Measurements from ENCODE around the gene TUB.

DNA sequence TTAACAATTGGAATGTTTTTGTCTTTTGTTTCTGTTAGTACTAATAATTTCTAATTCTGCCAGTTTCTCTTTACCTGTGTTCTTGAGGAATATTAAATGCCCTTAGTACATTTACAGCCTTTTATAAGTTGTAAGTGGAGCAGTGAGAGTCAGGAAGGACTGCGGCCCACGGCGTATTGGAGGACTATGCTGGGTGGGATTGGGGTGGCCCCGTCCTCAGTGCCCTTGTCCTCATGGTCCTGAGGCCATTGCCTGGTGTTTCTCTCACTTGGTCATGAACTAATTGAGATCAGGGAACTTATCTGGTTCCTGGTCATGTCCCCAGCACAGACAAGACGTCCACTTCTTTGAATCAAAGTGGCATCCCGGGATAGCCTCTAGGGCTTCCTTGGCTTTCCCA lies 3.3 kb downstream of the TUB start:
- TF ChIP-seq CTCF (IDR thresholded peaks at IDR 0.05): no peak
- TF ChIP-seq POLR2AphosphoS5 (IDR thresholded peaks at IDR 0.05; ENCODE audit: insufficient read depth in 1 of 2, low read depth in 1 of 2): no peak
- no peak for TF ChIP-seq POLR2A (IDR thresholded peaks at IDR 0.05)
